ENCODE measurements around the gene SEMA5A. TPM values are rescaled to one million over a fixed set of nuclear protein-coding genes. Genes with fewer than 3 reads are reported as not detected.

SEMA5A gene
- total RNA-seq, 1 experiment from 2014 or later: 9.3 TPM

GRCh38 chr5:9464478-9464877 lies 81.4 kb downstream of the SEMA5A start (continued):
- TF ChIP-seq ATF6 (CRISPR knock-in tag; IDR thresholded peaks at IDR 0.05): no peak
- TF ChIP-seq ZNF512 (CRISPR knock-in tag; IDR thresholded peaks at IDR 0.05; ENCODE audit: borderline replicate concordance): no peak
- no peak for TF ChIP-seq TEAD1 (CRISPR knock-in tag; IDR thresholded peaks at IDR 0.05)
- TF ChIP-seq FOXJ3 (CRISPR knock-in tag; IDR thresholded peaks at IDR 0.05; ENCODE audit: borderline replicate concordance): no peak
- TF ChIP-seq TP53 (CRISPR knock-in tag; IDR thresholded peaks at IDR 0.05): no peak
- no peak for TF ChIP-seq IRF1 (CRISPR knock-in tag; IDR thresholded peaks at IDR 0.05)

- POLR2A ChIA-PET: no interaction called here
- TF ChIP-seq ZBTB43 (CRISPR knock-in tag; IDR thresholded peaks at IDR 0.05): no peak
- TF ChIP-seq SP1 (CRISPR knock-in tag; conservative IDR thresholded peaks at IDR 0.05): no peak
- no peak for TF ChIP-seq NR2C2 (CRISPR knock-in tag; IDR thresholded peaks at IDR 0.05)
- TF ChIP-seq ELF4 (CRISPR knock-in tag; IDR thresholded peaks at IDR 0.05; ENCODE audit: low read depth): no peak
- no peak for TF ChIP-seq ZNF416 (CRISPR knock-in tag; IDR thresholded peaks at IDR 0.05)
- peaks cover 11% of the 10 kb centered on the region for H3K36me3 Mint-ChIP-seq
- H3K27me3 Mint-ChIP-seq (ENCODE audit: low read depth): no peaks in the 10 kb centered on the region
- CTCF ChIA-PET: no interaction called here
- H3K9me3 Mint-ChIP-seq: peaks cover 14% of the 10 kb centered on the region
- H3K4me1 Mint-ChIP-seq: peaks cover 10% of the 10 kb centered on the region
- no peak overlapping the region for H3K27ac Mint-ChIP-seq
- DNase-seq (ENCODE audit: low spot score): no peak
- no peak overlapping the region for H3K4me3 Mint-ChIP-seq
- no peak for ATAC-seq
Observed at GRCh38 chr5:9462109-9462508, 83.8 kb downstream of the SEMA5A start.

- Mint-ChIP-seq H3K9me3 (peaks cover 14% of the 10 kb centered on the region), H3K27me3 (ENCODE audit: low read depth) (no peaks in the 10 kb centered on the region), H3K4me3 (no peak overlapping the region), H3K27ac (no peak overlapping the region), H3K36me3 (peaks cover 11% of the 10 kb centered on the region), H3K4me1 (peaks cover 20% of the 10 kb centered on the region)
- ChIA-PET POLR2A (no interaction called here), CTCF (no interaction called here)
- TF ChIP-seq NR2C2 (CRISPR knock-in tag; IDR thresholded peaks at IDR 0.05) (no peak), ZBTB21 (CRISPR knock-in tag; IDR thresholded peaks at IDR 0.05; ENCODE audit: borderline replicate concordance) (no peak)
- DNase-seq (ENCODE audit: low spot score) (no peak), ATAC-seq (no peak)
Observed at GRCh38 chr5:9460885-9461645, 84.8 kb downstream of the SEMA5A start.

- Mint-ChIP-seq H3K27me3 (ENCODE audit: low read depth) (no peaks in the 10 kb centered on the region), H3K4me1 (peaks cover 43% of the 10 kb centered on the region), H3K27ac (peak overlapping the region; percentile 91), H3K36me3 (peaks cover 14% of the 10 kb centered on the region), H3K9me3 (peaks cover 25% of the 10 kb centered on the region), H3K4me3 (peak overlapping the region; percentile 41)
- POLR2A ChIA-PET: no interaction called here
- CTCF ChIA-PET: interaction anchor here (1.5 kb wide), 1 partner anchor 87 kb away, joined by 3 read pairs; no protein-coding TSS in a partner anchor
- ATAC-seq (peak; percentile 72), DNase-seq (ENCODE audit: low spot score) (no peak)
- TF ChIP-seq ZNF232 (CRISPR knock-in tag; IDR thresholded peaks at IDR 0.05) (no peak), GRHL2 (CRISPR knock-in tag; IDR thresholded peaks at IDR 0.05; ENCODE audit: insufficient replicate concordance, severe bottlenecking) (no peak), ZNF532 (CRISPR knock-in tag; IDR thresholded peaks at IDR 0.05; ENCODE audit: borderline replicate concordance) (no peak)
Observed at GRCh38 chr5:9456435-9457042, 89.3 kb downstream of the SEMA5A start.

Data from WTC11 (cell line).